Measurements from ENCODE around the gene NAALADL2.
"Not testable (repeated sequence)": the region's sequence is repeated elsewhere in the genome, so short reads cannot be mapped to it uniquely, and the experiment has no call there.

Gene NAALADL2

GRCh38 chr3:175777495-175777894 is 918.4 kb downstream of the NAALADL2 start:
- WGBS (ENCODE audit: extremely low coverage, insufficient coverage, low lambda C conversion rate) = no CpG with 5 or more reads among the region's 3 CpGs
- Histone ChIP-seq H3K27ac (ENCODE audit: low read depth, low read length) (no peak overlapping the region), H3K4ac (ENCODE audit: low read depth, low read length) (no peak overlapping the region), H3K4me1 (ENCODE audit: control insufficient read depth, low read depth, low read length) (no peaks in the 10 kb centered on the region), H3K56ac (ENCODE audit: low read length) (no peak overlapping the region), H3K27me3 (ENCODE audit: insufficient read depth, low read length, poor library complexity) (no peaks in the 10 kb centered on the region), H2BK120ac (ENCODE audit: low read depth, low read length) (no peak overlapping the region), H3K4me2 (ENCODE audit: low read length) (no peak overlapping the region), H3K79me2 (ENCODE audit: control insufficient read depth, insufficient read depth, low read length) (no peaks in the 10 kb centered on the region), H2BK15ac (replicated peaks; ENCODE audit: low read depth) (no peak overlapping the region), H4K8ac (ENCODE audit: low read depth, low read length) (no peak overlapping the region), H2BK5ac (ENCODE audit: low read length) (no peak overlapping the region), H3K23ac (ENCODE audit: low read length) (no peak overlapping the region), H2AK5ac (ENCODE audit: low read length) (no peak overlapping the region), H4K5ac (ENCODE audit: low read length) (no peak overlapping the region), H3K9ac (ENCODE audit: low read length) (no peak overlapping the region), H3K4me3 (ENCODE audit: low read length) (no peak overlapping the region), H3K18ac (ENCODE audit: low read length) (no peak overlapping the region), H3K36me3 (ENCODE audit: control insufficient read depth, insufficient read depth, low read length) (no peaks in the 10 kb centered on the region), H3K79me1 (ENCODE audit: low read length) (no peaks in the 10 kb centered on the region)
- no peak for DNase-seq

GRCh38 chr3:175777965-175778364 is 918.8 kb downstream of the NAALADL2 start:
- Histone ChIP-seq H3K4me2 (ENCODE audit: low read length) (no peak overlapping the region), H3K27me3 (ENCODE audit: insufficient read depth, low read length, poor library complexity) (no peaks in the 10 kb centered on the region), H3K18ac (ENCODE audit: low read length) (no peak overlapping the region), H3K4ac (ENCODE audit: low read depth, low read length) (no peak overlapping the region), H2BK5ac (ENCODE audit: low read length) (no peak overlapping the region), H3K36me3 (ENCODE audit: control insufficient read depth, insufficient read depth, low read length) (no peaks in the 10 kb centered on the region), H3K23ac (ENCODE audit: low read length) (no peak overlapping the region), H4K5ac (ENCODE audit: low read length) (no peak overlapping the region), H2BK15ac (replicated peaks; ENCODE audit: low read depth) (no peak overlapping the region), H3K4me1 (ENCODE audit: control insufficient read depth, low read depth, low read length) (no peaks in the 10 kb centered on the region), H3K4me3 (ENCODE audit: low read length) (no peak overlapping the region), H2AK5ac (ENCODE audit: low read length) (no peak overlapping the region), H3K56ac (ENCODE audit: low read length) (no peak overlapping the region), H3K79me2 (ENCODE audit: control insufficient read depth, insufficient read depth, low read length) (no peaks in the 10 kb centered on the region), H3K27ac (ENCODE audit: low read depth, low read length) (no peak overlapping the region), H4K8ac (ENCODE audit: low read depth, low read length) (no peak overlapping the region), H3K79me1 (ENCODE audit: low read length) (no peaks in the 10 kb centered on the region), H2BK120ac (ENCODE audit: low read depth, low read length) (peak overlapping the region; percentile 49), H3K9ac (ENCODE audit: low read length) (no peak overlapping the region)
- DNase-seq = no peak
- no CpG with 5 or more reads among the region's 3 CpGs for WGBS (ENCODE audit: extremely low coverage, insufficient coverage, low lambda C conversion rate)

GRCh38 chr3:175778994-175779393 is 919.9 kb downstream of the NAALADL2 start:
- WGBS (ENCODE audit: extremely low coverage, insufficient coverage, low lambda C conversion rate) = no CpG with 5 or more reads among the region's 1 CpG
- H3K18ac ChIP-seq (ENCODE audit: low read length) = no peak overlapping the region
- H2BK15ac ChIP-seq (replicated peaks; ENCODE audit: low read depth) = no peak overlapping the region
- H3K4me1 ChIP-seq (ENCODE audit: control insufficient read depth, low read depth, low read length) = no peaks in the 10 kb centered on the region
- no peak overlapping the region for H3K23ac ChIP-seq (ENCODE audit: low read length)
- H2AK5ac ChIP-seq (ENCODE audit: low read length) = no peak overlapping the region
- H4K5ac ChIP-seq (ENCODE audit: low read length) = no peak overlapping the region
- H3K27ac ChIP-seq (ENCODE audit: low read depth, low read length) = no peak overlapping the region
- H4K8ac ChIP-seq (ENCODE audit: low read depth, low read length) = no peak overlapping the region
- DNase-seq = peak; percentile 20
- no peaks in the 10 kb centered on the region for H3K27me3 ChIP-seq (ENCODE audit: insufficient read depth, low read length, poor library complexity)
- no peak overlapping the region for H3K9ac ChIP-seq (ENCODE audit: low read length)
- no peaks in the 10 kb centered on the region for H3K79me1 ChIP-seq (ENCODE audit: low read length)
- H2BK5ac ChIP-seq (ENCODE audit: low read length) = no peak overlapping the region
- H3K4ac ChIP-seq (ENCODE audit: low read depth, low read length) = no peak overlapping the region
- H3K56ac ChIP-seq (ENCODE audit: low read length) = no peak overlapping the region
- no peaks in the 10 kb centered on the region for H3K36me3 ChIP-seq (ENCODE audit: control insufficient read depth, insufficient read depth, low read length)
- H3K4me2 ChIP-seq (ENCODE audit: low read length) = no peak overlapping the region
- H3K79me2 ChIP-seq (ENCODE audit: control insufficient read depth, insufficient read depth, low read length) = no peaks in the 10 kb centered on the region
- H2BK120ac ChIP-seq (ENCODE audit: low read depth, low read length) = no peak overlapping the region
- H3K4me3 ChIP-seq (ENCODE audit: low read length) = no peak overlapping the region

- not testable (repeated sequence) for H3K27me3 ChIP-seq (ENCODE audit: insufficient read depth, low read length, poor library complexity); H3K36me3 ChIP-seq (ENCODE audit: control insufficient read depth, insufficient read depth, low read length); H2AK5ac ChIP-seq (ENCODE audit: low read length)
Measured at GRCh38 chr3:175787109-175787508, 928.0 kb downstream of the NAALADL2 start.

GRCh38 chr3:175792245-175792644 is 933.1 kb downstream of the NAALADL2 start:
- Histone ChIP-seq H3K79me2 (ENCODE audit: control insufficient read depth, insufficient read depth, low read length) (no peaks in the 10 kb centered on the region), H4K8ac (ENCODE audit: low read depth, low read length) (no peak overlapping the region), H2BK5ac (ENCODE audit: low read length) (no peak overlapping the region), H3K4ac (ENCODE audit: low read depth, low read length) (no peak overlapping the region), H2AK5ac (ENCODE audit: low read length) (no peak overlapping the region), H4K5ac (ENCODE audit: low read length) (no peak overlapping the region), H3K27ac (ENCODE audit: low read depth, low read length) (no peak overlapping the region), H3K4me1 (ENCODE audit: control insufficient read depth, low read depth, low read length) (no peaks in the 10 kb centered on the region), H3K79me1 (ENCODE audit: low read length) (no peaks in the 10 kb centered on the region), H3K4me3 (ENCODE audit: low read length) (no peak overlapping the region), H3K23ac (ENCODE audit: low read length) (no peak overlapping the region), H3K27me3 (ENCODE audit: insufficient read depth, low read length, poor library complexity) (no peaks in the 10 kb centered on the region), H3K56ac (ENCODE audit: low read length) (no peak overlapping the region), H2BK15ac (replicated peaks; ENCODE audit: low read depth) (no peak overlapping the region), H2BK120ac (ENCODE audit: low read depth, low read length) (no peak overlapping the region), H3K36me3 (ENCODE audit: control insufficient read depth, insufficient read depth, low read length) (no peaks in the 10 kb centered on the region), H3K4me2 (ENCODE audit: low read length) (no peak overlapping the region), H3K18ac (ENCODE audit: low read length) (no peak overlapping the region), H3K9ac (ENCODE audit: low read length) (no peak overlapping the region)
- DNase-seq = no peak

More at GRCh38 chr3:175787109-175787508, 928.0 kb downstream of the NAALADL2 start:
- H2BK120ac ChIP-seq (ENCODE audit: low read depth, low read length); H3K23ac ChIP-seq (ENCODE audit: low read length); H3K18ac ChIP-seq (ENCODE audit: low read length); DNase-seq; H4K8ac ChIP-seq (ENCODE audit: low read depth, low read length); H2BK15ac ChIP-seq (replicated peaks; ENCODE audit: low read depth); H3K9ac ChIP-seq (ENCODE audit: low read length); H3K27ac ChIP-seq (ENCODE audit: low read depth, low read length); H4K5ac ChIP-seq (ENCODE audit: low read length); H3K4me1 ChIP-seq (ENCODE audit: control insufficient read depth, low read depth, low read length); H3K56ac ChIP-seq (ENCODE audit: low read length); H3K4me2 ChIP-seq (ENCODE audit: low read length); H2BK5ac ChIP-seq (ENCODE audit: low read length); H3K4ac ChIP-seq (ENCODE audit: low read depth, low read length); H3K79me1 ChIP-seq (ENCODE audit: low read length); H3K79me2 ChIP-seq (ENCODE audit: control insufficient read depth, insufficient read depth, low read length); H3K4me3 ChIP-seq (ENCODE audit: low read length): not testable (repeated sequence)
- no CpG with 5 or more reads among the region's 16 CpGs for WGBS (ENCODE audit: extremely low coverage, insufficient coverage, low lambda C conversion rate)

GRCh38 chr3:175798326-175798725 is 939.2 kb downstream of the NAALADL2 start:
- Histone ChIP-seq H3K27me3 (ENCODE audit: insufficient read depth, low read length, poor library complexity) (no peaks in the 10 kb centered on the region), H3K18ac (ENCODE audit: low read length) (no peak overlapping the region), H2AK5ac (ENCODE audit: low read length) (no peak overlapping the region), H4K8ac (ENCODE audit: low read depth, low read length) (no peak overlapping the region), H3K9ac (ENCODE audit: low read length) (no peak overlapping the region), H3K79me1 (ENCODE audit: low read length) (no peaks in the 10 kb centered on the region), H4K5ac (ENCODE audit: low read length) (no peak overlapping the region), H3K23ac (ENCODE audit: low read length) (no peak overlapping the region), H2BK15ac (replicated peaks; ENCODE audit: low read depth) (no peak overlapping the region), H3K4me3 (ENCODE audit: low read length) (no peak overlapping the region), H3K56ac (ENCODE audit: low read length) (no peak overlapping the region), H3K79me2 (ENCODE audit: control insufficient read depth, insufficient read depth, low read length) (no peaks in the 10 kb centered on the region), H3K4me2 (ENCODE audit: low read length) (no peak overlapping the region), H3K27ac (ENCODE audit: low read depth, low read length) (no peak overlapping the region), H3K4ac (ENCODE audit: low read depth, low read length) (no peak overlapping the region), H2BK120ac (ENCODE audit: low read depth, low read length) (no peak overlapping the region), H3K36me3 (ENCODE audit: control insufficient read depth, insufficient read depth, low read length) (no peaks in the 10 kb centered on the region), H3K4me1 (ENCODE audit: control insufficient read depth, low read depth, low read length) (no peaks in the 10 kb centered on the region), H2BK5ac (ENCODE audit: low read length) (no peak overlapping the region)
- no peak for DNase-seq

All from mesendoderm (in vitro differentiated cells).